WERI-Rb-1 (cell line): ENCODE measurements around the gene NOB1.
"Not testable (repeated sequence)": the region's sequence is repeated elsewhere in the genome, so short reads cannot be mapped to it uniquely, and the experiment has no call there.

ENCODE experiments used
- DNase-seq: peaks from one replicate; pipeline ENCODE4 v3.0.0-alpha.2; 2020
- H3K27ac ChIP-seq: fragments of 250-450 bp; sonication (Bioruptor Pico); 2 replicates; pipeline ENCODE4 v1.5.1; 2020; ENCODE audit warnings: mild to moderate bottlenecking, moderate library complexity
- H3K27me3 ChIP-seq: fragments of 250-450 bp; sonication (Bioruptor Pico); 2 replicates; pipeline ENCODE4 v1.5.1; 2021; ENCODE audit warnings: mild to moderate bottlenecking, low read depth, moderate library complexity; ENCODE audit not compliant: insufficient read depth, severe bottlenecking
- H3K36me3 ChIP-seq: fragments of 250-450 bp; sonication (Bioruptor Pico); 2 replicates; pipeline ENCODE4 v1.5.1; 2020; ENCODE audit warnings: mild to moderate bottlenecking, moderate library complexity
- H3K4me3 ChIP-seq: 2 replicates; pipeline ENCODE4 v1.5.1; 2011; ENCODE audit warnings: low read depth, mild to moderate bottlenecking, control low read depth, low read length
- H3K9me3 ChIP-seq: fragments of 250-450 bp; sonication (Bioruptor Pico); 2 replicates; pipeline ENCODE4 v1.5.1; 2021; ENCODE audit warnings: mild to moderate bottlenecking, moderate library complexity; ENCODE audit not compliant: severe bottlenecking
- CTCF ChIP-seq: IDR thresholded peaks from 2 replicates; pipeline ENCODE4 v1.5.1; 2011; ENCODE audit warnings: low read depth, mild to moderate bottlenecking, control low read depth, inconsistent platforms, low read length

NOB1 gene

GRCh38 chr16:69767459-69768229 is 12.9 kb upstream of the NOB1 start:
- Histone ChIP-seq H3K36me3 (no peaks in the 10 kb centered on the region), H3K27ac (no peak overlapping the region), H3K4me3 (no peak overlapping the region), H3K9me3 (no peaks in the 10 kb centered on the region), H3K27me3 (no peaks in the 10 kb centered on the region)
- DNase-seq: no peak
- no peak for TF ChIP-seq CTCF

- Histone ChIP-seq H3K27me3 (no peaks in the 10 kb centered on the region), H3K9me3 (no peaks in the 10 kb centered on the region), H3K27ac (no peak overlapping the region), H3K36me3 (no peaks in the 10 kb centered on the region), H3K4me3 (no peak overlapping the region)
- TF ChIP-seq CTCF: no peak
- no peak for DNase-seq
Measured at GRCh38 chr16:69763599-69763942, 8.8 kb upstream of the NOB1 start.

- DNase-seq: no peak
- Histone ChIP-seq H3K27ac (peak overlapping the region; percentile 77), H3K4me3 (peak overlapping the region; percentile 99), H3K36me3 (no peaks in the 10 kb centered on the region), H3K27me3 (no peaks in the 10 kb centered on the region), H3K9me3 (no peaks in the 10 kb centered on the region)
- no peak for TF ChIP-seq CTCF
Measured at GRCh38 chr16:69762814-69763598, 8.3 kb upstream of the NOB1 start.

- DNase-seq: peak; percentile 76
- Histone ChIP-seq H3K9me3 (no peaks in the 10 kb centered on the region), H3K36me3 (no peaks in the 10 kb centered on the region), H3K27ac (peak within 1 kb of the TSS; percentile 77), H3K4me3 (peak within 1 kb of the TSS; percentile 99), H3K27me3 (no peaks in the 10 kb centered on the region)
- TF ChIP-seq CTCF: no peak
Measured at GRCh38 chr16:69761983-69762813, 7.5 kb upstream of the NOB1 start, which contains the start of gene WWP2. Gene WWP2, plus strand, starts transcription at chr16:69762332. Its CDS starts 24,679 bp downstream, at chr16:69787011.

GRCh38 chr16:69757375-69757774 is 2.6 kb upstream of the NOB1 start:
- H3K27me3 ChIP-seq, H3K27ac ChIP-seq, H3K9me3 ChIP-seq, H3K4me3 ChIP-seq: not testable (repeated sequence)
- peak; percentile 37 for DNase-seq
- peaks cover 13% of the 10 kb centered on the region for H3K36me3 ChIP-seq
- peak; percentile 21; the same call in 1 of the 2 replicates for TF ChIP-seq CTCF
